Measurements from ENCODE around the gene EXD3.

The EXD3 gene

DNA sequence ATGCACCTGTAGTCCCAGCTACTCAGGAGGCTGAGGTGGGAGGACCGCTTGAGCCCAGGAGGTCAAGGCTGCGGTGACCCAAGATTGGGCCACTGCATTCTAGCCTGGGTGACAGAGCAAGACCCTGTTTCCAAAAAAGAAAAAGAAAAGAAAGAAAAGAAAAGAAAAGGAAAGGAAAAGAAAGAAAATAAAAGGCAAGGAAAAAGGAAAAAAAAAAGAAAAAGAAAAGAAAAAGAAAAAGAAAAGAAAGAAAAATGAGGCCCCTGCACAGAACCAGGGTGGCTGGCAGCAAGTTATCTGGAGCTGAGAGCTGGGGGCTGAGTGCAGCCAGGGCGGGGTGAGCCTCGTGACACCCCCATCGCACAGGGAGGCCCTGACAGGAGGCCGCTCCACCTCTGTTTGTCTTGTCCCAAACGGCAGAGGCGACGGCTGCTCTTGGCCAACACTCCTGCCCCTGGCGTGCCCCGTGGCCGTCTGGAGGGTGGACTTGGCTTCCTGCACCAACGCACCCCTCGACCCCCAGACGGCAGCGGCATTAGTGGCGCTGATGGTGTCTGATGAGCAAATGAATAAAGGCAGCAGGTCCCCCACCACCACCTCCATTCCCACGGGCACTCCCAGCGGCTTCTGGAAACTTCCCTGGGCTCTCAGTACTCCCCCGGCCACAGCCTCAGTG lies 16.7 kb downstream of the EXD3 start:
- peaks cover 13% of the 10 kb centered on the region for H3K4me1 ChIP-seq (ENCODE audit: control insufficient read depth, insufficient read depth, low read length)
- no peaks in the 10 kb centered on the region for H3K9me3 ChIP-seq (ENCODE audit: control insufficient read depth in 2 of 2, low read length in 2 of 2)
- peaks cover 0 to 2% of the 10 kb centered on the region in 2 donors for H3K27me3 ChIP-seq (ENCODE audit: control insufficient read depth in 1 of 2, insufficient read depth in 2 of 2, low read length in 2 of 2)
- H3K36me3 ChIP-seq (ENCODE audit: control insufficient read depth in 2 of 2, insufficient read depth in 2 of 2, low read length in 2 of 2) = no peaks in the 10 kb centered on the region
- H3K27ac ChIP-seq (ENCODE audit: low read length) = no peak overlapping the region
- no peak overlapping the region for H3K9ac ChIP-seq (ENCODE audit: low read length in 2 of 2)
- peak overlapping the region in 1 of 2 donors; percentile 61 for H3K4me3 ChIP-seq (ENCODE audit: low read length in 2 of 2)

DNA sequence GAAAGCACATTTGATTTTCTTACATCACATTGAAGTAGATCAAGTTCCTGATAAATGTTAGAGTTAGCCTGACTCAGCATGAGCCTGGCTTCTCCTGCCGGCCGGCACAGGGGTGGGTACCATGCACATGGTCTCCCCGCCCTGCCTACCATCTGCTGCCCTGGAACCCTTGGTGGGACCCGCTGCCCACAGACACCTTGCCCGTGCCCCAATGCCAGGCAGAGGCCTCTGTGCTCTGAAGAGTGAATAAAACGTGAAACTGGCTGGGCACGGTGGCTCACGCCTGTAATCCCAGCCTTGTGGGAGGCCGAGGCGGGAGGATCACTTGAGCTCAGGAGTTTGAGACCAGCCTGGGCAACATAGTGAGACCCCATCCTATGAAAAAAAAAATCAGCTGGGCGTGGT lies 17.3 kb downstream of the EXD3 start:
- Histone ChIP-seq H3K27ac (ENCODE audit: low read length) (no peak overlapping the region), H3K9ac (ENCODE audit: low read length in 2 of 2) (no peak overlapping the region), H3K36me3 (ENCODE audit: control insufficient read depth in 2 of 2, insufficient read depth in 2 of 2, low read length in 2 of 2) (no peaks in the 10 kb centered on the region), H3K27me3 (ENCODE audit: control insufficient read depth in 1 of 2, insufficient read depth in 2 of 2, low read length in 2 of 2) (peaks cover 0 to 2% of the 10 kb centered on the region in 2 donors), H3K4me1 (ENCODE audit: control insufficient read depth, insufficient read depth, low read length) (peaks cover 13% of the 10 kb centered on the region), H3K9me3 (ENCODE audit: control insufficient read depth in 2 of 2, low read length in 2 of 2) (no peaks in the 10 kb centered on the region), H3K4me3 (ENCODE audit: low read length in 2 of 2) (no peak overlapping the region)

DNA sequence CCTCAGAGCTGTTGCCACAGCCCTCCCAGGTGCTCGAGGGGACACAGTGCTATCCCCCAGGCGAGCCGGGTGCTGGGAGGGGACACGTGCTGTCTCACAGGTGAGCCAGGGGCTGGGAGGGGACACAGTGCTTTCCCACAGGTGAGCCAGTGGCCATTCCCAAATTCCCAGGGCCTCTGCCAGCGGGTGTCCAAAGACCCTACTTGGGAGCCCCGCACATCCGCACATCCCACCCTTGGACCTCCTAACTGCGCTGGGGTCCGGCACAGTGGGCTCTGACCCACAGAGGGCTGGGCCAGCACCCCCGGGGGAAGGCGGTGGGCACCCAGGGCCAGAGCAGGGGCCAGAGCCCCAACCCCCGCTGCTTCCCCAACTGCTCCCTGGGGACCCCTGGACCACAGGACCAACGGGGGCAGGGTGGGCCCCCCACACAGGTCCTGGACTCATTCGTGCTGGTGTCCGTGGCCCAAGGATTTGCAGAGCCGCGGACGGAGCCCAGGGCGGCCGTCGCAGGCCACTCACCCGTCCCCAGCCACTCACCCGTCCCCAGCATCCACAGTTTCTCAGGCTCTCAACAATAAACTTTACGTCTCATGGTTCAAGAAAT lies 17.9 kb downstream of the EXD3 start:
- Histone ChIP-seq H3K4me3 (ENCODE audit: low read length in 2 of 2) (no peak overlapping the region), H3K36me3 (ENCODE audit: control insufficient read depth in 2 of 2, insufficient read depth in 2 of 2, low read length in 2 of 2) (no peaks in the 10 kb centered on the region), H3K27me3 (ENCODE audit: control insufficient read depth in 1 of 2, insufficient read depth in 2 of 2, low read length in 2 of 2) (peaks cover 0 to 2% of the 10 kb centered on the region in 2 donors), H3K4me1 (ENCODE audit: control insufficient read depth, insufficient read depth, low read length) (peaks cover 13% of the 10 kb centered on the region), H3K9ac (ENCODE audit: low read length in 2 of 2) (no peak overlapping the region), H3K27ac (ENCODE audit: low read length) (no peak overlapping the region), H3K9me3 (ENCODE audit: control insufficient read depth in 2 of 2, low read length in 2 of 2) (no peaks in the 10 kb centered on the region)

DNA sequence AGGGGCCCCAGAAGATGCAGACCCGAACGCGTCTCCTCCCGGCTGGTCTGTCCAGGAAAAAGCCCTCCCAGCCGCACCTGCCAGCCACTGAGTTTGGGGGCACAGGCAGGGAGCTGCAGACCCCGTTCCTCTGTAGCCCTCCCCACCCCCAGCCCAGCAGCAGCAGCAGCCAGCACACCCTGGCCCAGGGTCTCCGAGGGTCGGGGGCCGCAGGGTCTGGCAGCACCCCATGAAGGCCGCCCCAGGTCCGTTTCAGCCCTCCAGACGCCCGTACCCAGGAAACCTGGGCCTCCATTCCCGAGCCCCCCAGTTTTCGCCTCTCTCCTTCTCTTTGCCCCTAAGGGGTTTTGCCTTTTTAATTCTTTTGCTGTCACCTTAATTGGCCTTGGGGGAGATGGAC lies 19.7 kb downstream of the EXD3 start:
- no peaks in the 10 kb centered on the region for H3K36me3 ChIP-seq (ENCODE audit: control insufficient read depth in 2 of 2, insufficient read depth in 2 of 2, low read length in 2 of 2)
- H3K4me3 ChIP-seq (ENCODE audit: low read length in 2 of 2) = no peak overlapping the region
- H3K4me1 ChIP-seq (ENCODE audit: control insufficient read depth, insufficient read depth, low read length) = peaks cover 13% of the 10 kb centered on the region
- H3K9ac ChIP-seq (ENCODE audit: low read length in 2 of 2) = no peak overlapping the region
- H3K27ac ChIP-seq (ENCODE audit: low read length) = no peak overlapping the region
- no peaks in the 10 kb centered on the region for H3K9me3 ChIP-seq (ENCODE audit: control insufficient read depth in 2 of 2, low read length in 2 of 2)
- H3K27me3 ChIP-seq (ENCODE audit: control insufficient read depth in 1 of 2, insufficient read depth in 2 of 2, low read length in 2 of 2) = peaks cover 0 to 2% of the 10 kb centered on the region in 2 donors

DNA sequence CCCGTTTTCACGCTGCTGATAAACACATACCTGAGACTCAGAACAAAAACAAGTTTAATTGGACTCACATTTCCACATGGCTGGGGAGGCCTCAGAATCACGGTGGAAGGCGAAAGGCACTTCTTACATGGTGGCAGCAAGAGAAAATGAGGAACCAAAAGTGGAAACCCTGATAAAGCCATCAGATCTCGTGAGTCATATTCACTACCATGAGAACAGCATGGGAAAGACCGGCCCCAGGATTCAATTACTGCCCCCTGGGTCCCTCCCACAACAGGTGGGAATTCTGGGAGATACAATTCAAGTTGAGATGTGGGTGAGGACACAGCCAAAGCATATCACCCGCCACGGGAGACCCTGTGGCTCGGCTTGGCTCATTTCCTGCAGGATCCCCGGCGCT lies 20.2 kb downstream of the EXD3 start:
- Histone ChIP-seq H3K27me3 (ENCODE audit: control insufficient read depth in 1 of 2, insufficient read depth in 2 of 2, low read length in 2 of 2) (peaks cover 0 to 2% of the 10 kb centered on the region in 2 donors), H3K9me3 (ENCODE audit: control insufficient read depth in 2 of 2, low read length in 2 of 2) (no peaks in the 10 kb centered on the region), H3K27ac (ENCODE audit: low read length) (no peak overlapping the region), H3K4me1 (ENCODE audit: control insufficient read depth, insufficient read depth, low read length) (peaks cover 13% of the 10 kb centered on the region), H3K4me3 (ENCODE audit: low read length in 2 of 2) (no peak overlapping the region), H3K36me3 (ENCODE audit: control insufficient read depth in 2 of 2, insufficient read depth in 2 of 2, low read length in 2 of 2) (no peaks in the 10 kb centered on the region), H3K9ac (ENCODE audit: low read length in 2 of 2) (no peak overlapping the region)

DNA sequence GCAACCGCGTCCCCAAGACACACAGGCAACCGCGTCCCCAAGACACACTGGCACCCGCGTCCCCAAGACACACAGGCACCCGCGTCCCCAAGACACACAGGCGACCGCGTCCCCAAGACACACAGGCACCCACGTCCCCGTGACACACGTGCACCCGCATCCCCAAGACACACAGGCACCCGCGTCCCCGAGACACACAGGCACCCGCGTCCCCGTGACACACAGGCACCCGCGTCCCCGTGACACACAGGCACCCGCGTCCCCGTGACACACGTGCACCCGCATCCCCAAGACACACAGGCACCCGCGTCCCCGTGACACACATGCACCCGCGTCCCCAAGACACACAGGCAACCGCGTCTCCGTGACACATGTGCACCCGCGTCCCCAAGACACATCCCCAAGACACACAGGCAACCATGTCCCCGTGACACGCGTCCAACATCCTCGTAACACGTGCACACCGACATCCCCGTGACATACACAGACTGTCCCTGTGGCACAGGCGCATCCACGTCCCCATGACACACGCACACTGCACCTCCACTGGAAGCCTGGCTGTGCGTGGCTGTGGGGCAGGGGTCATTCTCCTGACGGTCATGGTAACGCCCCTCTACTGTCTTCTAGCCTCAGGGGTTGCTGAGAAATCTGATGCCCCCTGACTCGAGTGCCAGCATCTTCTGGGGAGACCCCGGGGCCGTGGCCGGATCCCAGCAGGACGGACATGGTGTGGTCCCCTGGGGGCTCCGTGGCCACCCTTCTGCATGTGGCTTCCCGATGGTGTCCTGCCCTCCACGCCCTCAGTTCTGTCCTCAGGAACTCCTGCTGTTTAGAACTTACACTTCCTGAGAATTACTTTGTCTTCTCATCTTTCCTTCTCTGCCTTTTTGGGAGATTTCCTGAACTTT lies 24.1 kb downstream of the EXD3 start:
- Histone ChIP-seq H3K4me1 (ENCODE audit: control insufficient read depth, insufficient read depth, low read length) (no peaks in the 10 kb centered on the region), H3K9me3 (ENCODE audit: control insufficient read depth in 2 of 2, low read length in 2 of 2) (peaks cover 0 to 4% of the 10 kb centered on the region in 2 donors), H3K27ac (ENCODE audit: low read length) (no peak overlapping the region), H3K4me3 (ENCODE audit: low read length in 2 of 2) (no peak overlapping the region), H3K9ac (ENCODE audit: low read length in 2 of 2) (no peak overlapping the region), H3K27me3 (ENCODE audit: control insufficient read depth in 1 of 2, insufficient read depth in 2 of 2, low read length in 2 of 2) (no peaks in the 10 kb centered on the region), H3K36me3 (ENCODE audit: control insufficient read depth in 2 of 2, insufficient read depth in 2 of 2, low read length in 2 of 2) (peaks cover 0 to 5% of the 10 kb centered on the region in 2 donors)

DNA sequence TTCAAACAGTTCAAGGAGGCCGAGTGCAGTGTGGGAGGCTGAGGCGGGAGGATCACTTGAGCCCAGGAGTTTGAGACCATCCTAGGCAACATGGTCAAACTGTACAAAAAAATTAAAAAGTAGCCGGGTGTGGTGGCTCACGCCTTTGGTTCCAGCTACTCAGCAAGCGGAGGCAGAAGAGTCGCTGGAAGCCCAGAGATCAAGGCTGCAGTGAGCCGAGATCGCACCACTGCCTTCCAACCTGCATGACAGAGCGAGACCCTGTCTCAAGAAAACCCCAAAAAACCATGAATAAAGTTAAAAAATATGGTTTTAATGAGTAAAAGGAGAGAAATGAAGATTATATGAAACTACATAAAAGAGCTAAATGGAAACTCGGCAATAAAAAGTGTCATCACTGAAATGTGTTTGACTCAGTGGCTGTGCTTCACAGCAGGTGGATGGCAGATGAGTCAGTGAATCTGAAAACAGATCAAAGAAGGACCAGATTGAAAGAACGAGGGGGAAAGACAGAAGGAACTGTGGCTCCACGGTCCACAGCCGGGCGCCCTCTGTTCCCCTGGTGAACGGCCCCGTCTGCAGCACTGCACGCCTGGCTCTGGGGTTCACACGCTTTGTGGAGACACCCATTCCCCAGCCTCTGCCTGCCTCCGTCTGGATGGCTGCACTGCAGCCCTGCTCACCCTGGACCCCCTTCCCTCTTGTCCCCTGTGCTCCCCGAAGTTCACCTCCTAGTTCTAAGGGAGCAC lies 25.1 kb downstream of the EXD3 start:
- no peak overlapping the region for H3K9ac ChIP-seq (ENCODE audit: low read length in 2 of 2)
- H3K27ac ChIP-seq (ENCODE audit: low read length) = no peak overlapping the region
- H3K4me1 ChIP-seq (ENCODE audit: control insufficient read depth, insufficient read depth, low read length) = no peaks in the 10 kb centered on the region
- H3K4me3 ChIP-seq (ENCODE audit: low read length in 2 of 2) = no peak overlapping the region
- no peaks in the 10 kb centered on the region for H3K27me3 ChIP-seq (ENCODE audit: control insufficient read depth in 1 of 2, insufficient read depth in 2 of 2, low read length in 2 of 2)
- peaks cover 0 to 5% of the 10 kb centered on the region in 2 donors for H3K36me3 ChIP-seq (ENCODE audit: control insufficient read depth in 2 of 2, insufficient read depth in 2 of 2, low read length in 2 of 2)
- H3K9me3 ChIP-seq (ENCODE audit: control insufficient read depth in 2 of 2, low read length in 2 of 2) = peaks cover 0 to 4% of the 10 kb centered on the region in 2 donors

DNA sequence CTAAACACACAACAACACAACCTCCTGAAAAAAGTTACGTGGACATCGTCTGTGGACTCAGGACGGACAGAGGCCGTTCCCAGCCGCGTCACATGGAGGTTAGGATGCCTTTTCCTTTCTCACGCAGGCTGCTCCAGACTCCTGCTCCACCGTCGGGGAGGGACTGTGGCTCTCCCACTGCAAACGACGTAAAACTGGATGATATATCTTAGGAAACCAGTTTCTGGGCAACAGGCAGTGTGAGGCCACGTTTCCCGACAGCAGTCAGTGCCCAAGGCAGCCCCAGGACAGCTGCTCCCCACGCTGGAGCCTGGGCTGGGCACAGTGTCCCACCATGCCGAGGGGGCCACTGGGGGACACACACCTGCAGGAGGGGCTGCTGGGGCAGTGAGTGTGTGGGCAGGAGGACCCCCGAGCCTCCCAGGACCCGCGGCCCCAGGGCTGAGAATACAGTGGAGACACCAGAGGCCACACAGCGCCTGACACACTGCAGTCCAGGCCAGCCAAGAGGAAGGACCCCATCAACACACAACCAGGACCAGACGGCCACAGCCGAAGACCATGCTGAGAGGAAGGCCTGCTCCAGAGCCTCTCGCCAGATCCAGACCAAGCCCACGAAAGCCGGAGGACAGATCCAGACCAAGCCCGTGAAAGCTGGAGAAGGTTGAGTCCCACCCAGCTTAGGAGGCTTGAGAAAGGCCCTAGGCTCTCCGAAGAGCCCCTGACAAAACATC lies 26.2 kb downstream of the EXD3 start:
- Histone ChIP-seq H3K9ac (ENCODE audit: low read length in 2 of 2) (no peak overlapping the region), H3K27ac (ENCODE audit: low read length) (no peak overlapping the region), H3K4me3 (ENCODE audit: low read length in 2 of 2) (no peak overlapping the region), H3K9me3 (ENCODE audit: control insufficient read depth in 2 of 2, low read length in 2 of 2) (peaks cover 0 to 4% of the 10 kb centered on the region in 2 donors), H3K27me3 (ENCODE audit: control insufficient read depth in 1 of 2, insufficient read depth in 2 of 2, low read length in 2 of 2) (no peaks in the 10 kb centered on the region), H3K4me1 (ENCODE audit: control insufficient read depth, insufficient read depth, low read length) (no peaks in the 10 kb centered on the region), H3K36me3 (ENCODE audit: control insufficient read depth in 2 of 2, insufficient read depth in 2 of 2, low read length in 2 of 2) (peaks cover 0 to 7% of the 10 kb centered on the region in 2 donors)

DNA sequence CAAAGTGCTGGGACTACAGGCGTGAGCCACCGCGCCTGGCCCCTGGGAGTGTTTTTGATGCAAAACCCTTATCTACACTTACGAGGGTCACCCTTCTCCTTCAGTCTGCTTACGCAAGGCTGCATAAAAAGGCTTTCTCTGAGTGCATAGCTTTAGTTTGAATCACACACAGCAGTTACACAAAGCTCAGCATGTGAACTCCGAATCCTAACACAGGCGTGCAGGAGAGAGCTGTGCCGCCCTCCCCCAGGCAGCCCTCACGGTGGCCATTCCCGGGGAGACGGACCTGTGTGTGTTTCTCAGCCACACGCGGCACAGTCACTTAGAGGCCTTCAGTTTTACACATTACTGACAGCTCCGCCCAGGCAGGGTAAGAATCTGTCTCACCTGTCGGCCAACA lies 26.7 kb downstream of the EXD3 start:
- H3K4me1 ChIP-seq (ENCODE audit: control insufficient read depth, insufficient read depth, low read length) = no peaks in the 10 kb centered on the region
- H3K36me3 ChIP-seq (ENCODE audit: control insufficient read depth in 2 of 2, insufficient read depth in 2 of 2, low read length in 2 of 2) = peaks cover 0 to 7% of the 10 kb centered on the region in 2 donors
- no peak overlapping the region for H3K9ac ChIP-seq (ENCODE audit: low read length in 2 of 2)
- H3K27ac ChIP-seq (ENCODE audit: low read length) = no peak overlapping the region
- H3K9me3 ChIP-seq (ENCODE audit: control insufficient read depth in 2 of 2, low read length in 2 of 2) = peaks cover 0 to 4% of the 10 kb centered on the region in 2 donors
- H3K27me3 ChIP-seq (ENCODE audit: control insufficient read depth in 1 of 2, insufficient read depth in 2 of 2, low read length in 2 of 2) = no peaks in the 10 kb centered on the region
- no peak overlapping the region for H3K4me3 ChIP-seq (ENCODE audit: low read length in 2 of 2)

DNA sequence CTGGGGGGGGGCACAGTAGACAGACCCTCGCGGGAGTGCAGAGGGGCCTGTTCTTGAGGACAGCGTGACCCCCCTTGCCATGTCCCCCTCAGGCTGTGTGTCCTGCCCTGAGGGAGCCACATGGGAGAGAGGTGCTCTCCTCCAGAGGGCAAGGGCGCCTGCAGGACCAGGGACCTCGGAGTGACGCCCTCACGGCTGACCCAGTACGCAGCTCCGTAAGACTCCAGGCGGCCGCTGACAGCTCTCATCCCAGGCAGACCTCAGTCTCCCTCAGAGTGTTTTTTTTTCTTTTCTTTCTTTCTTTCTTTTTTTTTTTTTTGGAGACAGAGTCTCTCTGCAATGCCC lies 27.3 kb downstream of the EXD3 start:
- peaks cover 0 to 7% of the 10 kb centered on the region in 2 donors for H3K36me3 ChIP-seq (ENCODE audit: control insufficient read depth in 2 of 2, insufficient read depth in 2 of 2, low read length in 2 of 2)
- H3K9ac ChIP-seq (ENCODE audit: low read length in 2 of 2) = no peak overlapping the region
- no peaks in the 10 kb centered on the region for H3K27me3 ChIP-seq (ENCODE audit: control insufficient read depth in 1 of 2, insufficient read depth in 2 of 2, low read length in 2 of 2)
- H3K4me3 ChIP-seq (ENCODE audit: low read length in 2 of 2) = no peak overlapping the region
- no peaks in the 10 kb centered on the region for H3K4me1 ChIP-seq (ENCODE audit: control insufficient read depth, insufficient read depth, low read length)
- no peak overlapping the region for H3K27ac ChIP-seq (ENCODE audit: low read length)
- peaks cover 0 to 4% of the 10 kb centered on the region in 2 donors for H3K9me3 ChIP-seq (ENCODE audit: control insufficient read depth in 2 of 2, low read length in 2 of 2)
